Uterus (tissue), 2 donors: ENCODE measurements around the gene CCDC185.

Experiments
- CTCF ChIP-seq, 4 experiments: fragments of 200-600 bp in 2 of 4; fragments of 450-650 bp in 2 of 4; sonication (generic) in 2 of 4; IDR thresholded peaks; one replicate each; pipeline ENCODE4 v1.5.1; 2016 to 2019; ENCODE audit warnings: antibody characterized with exemption in 4 of 4, mild to moderate bottlenecking in 2 of 4, moderate library complexity in 1 of 4
- POLR2A ChIP-seq, 2 donors: fragments of 450-650 bp; IDR thresholded peaks; one replicate each; pipeline ENCODE4 v1.6.1; 2016; ENCODE audit warnings: antibody characterized with exemption in 2 of 2, mild to moderate bottlenecking in 1 of 2, moderate library complexity in 1 of 2

GRCh38 chr1:223417903-223418663, 24.9 kb downstream of the CCDC185 start:
- TF ChIP-seq CTCF (IDR thresholded peaks at IDR 0.05) (no peak), POLR2A (IDR thresholded peaks at IDR 0.05) (no peak)
